Endometrial microvascular endothelial cells (primary cell): ENCODE data around the gene SPECC1. TPM values are rescaled to one million over a fixed set of nuclear protein-coding genes. Genes with fewer than 3 reads are reported as not detected.
"Not testable (repeated sequence)": the region's sequence is repeated elsewhere in the genome, so short reads cannot be mapped to it uniquely, and the experiment has no call there.

ENCODE experiments used
- in situ Hi-C: cut with HindIII; loops from 2 replicates; pipeline ENCODE4 v1.10.0; 2017; ENCODE audit warnings: low sequenced_read_pairs, low pct_unique_long_range_greater_than_20kb; ENCODE audit errors: inconsistent ontology term
- total RNA-seq: library from RNA; depleted of rRNA; stranded (reverse); fragments of >200 nt; gene quantifications from one replicate; pipeline ENCODE4 v1.2.3, GENCODE V29; 2015; ENCODE audit errors: inconsistent ontology term

The SPECC1 gene
- total RNA-seq, 1 donor from 2014 or later = 15.1 TPM

GRCh38 chr17:20239776-20240175, 230.6 kb downstream of the SPECC1 start:
- in situ Hi-C loops = not testable (repeated sequence)

GRCh38 chr17:20241855-20242254, 232.7 kb downstream of the SPECC1 start:
- in situ Hi-C loops = no loop called here

DNA sequence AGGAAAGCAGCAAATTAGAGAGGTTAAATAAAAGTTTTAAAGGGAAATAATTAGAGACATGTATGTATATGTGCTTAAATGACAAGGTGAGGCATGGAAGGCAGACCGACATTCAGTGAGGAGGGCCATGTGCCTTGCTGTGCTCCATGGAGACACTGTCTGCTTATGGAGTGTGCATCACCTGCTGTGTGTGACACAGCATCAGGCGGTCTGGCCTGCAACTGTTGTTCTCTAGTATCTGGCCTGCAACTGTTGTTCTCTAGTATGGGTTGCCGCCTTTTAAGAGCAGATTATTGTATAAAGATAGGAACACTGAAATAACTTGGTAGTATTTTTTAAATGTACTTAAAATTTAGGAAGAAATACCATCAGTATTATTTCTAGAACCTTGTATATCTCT, 233.1 kb downstream of the SPECC1 start:
- in situ Hi-C loops = no loop called here

DNA sequence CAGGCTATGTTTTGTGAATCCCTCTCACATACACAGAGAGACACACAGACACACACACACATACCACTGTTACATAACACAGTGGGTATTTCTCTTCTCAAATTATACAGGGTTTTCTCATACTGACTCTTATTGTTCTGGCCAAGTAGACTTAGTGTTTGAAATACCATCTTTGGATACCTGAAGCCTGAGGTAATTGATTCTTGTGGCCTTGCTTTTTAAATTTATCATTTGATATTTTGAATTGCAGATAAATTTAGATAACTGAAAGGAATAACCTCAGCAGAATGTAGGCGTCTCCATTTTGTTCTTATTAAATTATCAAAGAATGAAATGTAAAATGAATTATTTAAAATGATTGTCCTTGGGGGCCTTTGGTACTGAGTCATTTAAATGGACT, 234.4 kb downstream of the SPECC1 start:
- in situ Hi-C loops = no loop called here

- in situ Hi-C loops = no loop called here
These were observed 235.5 kb downstream of the SPECC1 start for GRCh38 chr17:20244671-20245070.

DNA sequence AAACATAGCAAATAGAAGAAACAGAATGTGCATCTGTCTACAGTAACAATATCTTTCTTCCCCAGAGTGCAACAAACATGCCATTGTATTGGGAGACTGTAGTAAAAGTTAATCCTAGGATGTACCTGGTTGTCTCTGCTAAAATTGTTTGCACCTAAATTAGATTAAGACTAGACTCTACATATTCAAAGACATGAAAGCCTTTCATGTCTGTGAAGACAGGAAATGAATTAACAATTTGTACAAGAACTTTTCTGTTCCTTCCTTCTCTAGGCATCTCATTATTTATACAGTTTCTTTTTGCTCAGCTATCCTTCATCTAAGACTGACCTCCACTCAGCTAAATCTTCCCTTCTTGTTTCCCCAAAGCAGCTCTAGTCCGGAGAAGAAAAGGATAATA, 237.5 kb downstream of the SPECC1 start:
- in situ Hi-C loops = no loop called here

DNA sequence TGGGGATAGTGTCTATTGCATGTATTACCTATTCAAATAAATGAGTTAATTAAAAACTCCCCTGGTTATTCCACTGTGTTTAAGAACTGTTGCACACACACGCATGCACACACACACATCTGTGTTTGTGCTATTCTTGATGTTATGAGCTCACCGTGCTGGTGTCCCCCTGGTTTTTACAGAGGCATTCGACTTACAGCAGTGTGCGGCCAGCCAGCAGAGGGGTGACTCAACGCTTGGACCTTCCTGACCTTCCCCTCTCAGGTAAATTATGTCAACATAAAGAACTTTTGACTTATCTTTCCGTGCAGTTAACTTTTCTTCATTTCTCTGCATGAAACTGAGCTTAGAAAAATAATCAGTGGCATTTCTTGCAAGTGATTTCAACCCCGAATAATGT, 244.2 kb downstream of the SPECC1 start:
- in situ Hi-C loops = no loop called here

- in situ Hi-C loops = no loop called here
These were observed 245.4 kb downstream of the SPECC1 start for GRCh38 chr17:20254541-20254940.

GRCh38 chr17:20256144-20256543, 247.0 kb downstream of the SPECC1 start:
- in situ Hi-C loops = no loop called here

DNA sequence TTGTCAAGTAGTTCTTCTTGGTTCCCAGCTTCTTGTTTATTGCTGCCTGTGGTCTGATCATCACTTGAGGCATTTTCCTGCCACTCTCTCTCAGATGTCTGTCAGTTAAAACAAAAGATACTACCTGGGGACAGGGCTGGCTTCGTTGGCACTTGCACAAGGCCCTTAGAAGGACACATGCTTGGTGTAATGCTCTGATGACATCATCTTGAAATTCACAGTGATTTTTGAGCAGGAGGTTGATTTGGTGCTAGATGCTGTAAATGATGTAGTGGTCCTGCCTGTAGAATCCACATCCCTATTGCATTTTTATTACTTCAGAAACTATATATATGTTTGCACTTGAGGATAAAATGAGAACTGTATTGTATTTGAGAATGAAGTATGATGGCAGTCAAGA, 247.8 kb downstream of the SPECC1 start:
- in situ Hi-C loops = no loop called here

DNA sequence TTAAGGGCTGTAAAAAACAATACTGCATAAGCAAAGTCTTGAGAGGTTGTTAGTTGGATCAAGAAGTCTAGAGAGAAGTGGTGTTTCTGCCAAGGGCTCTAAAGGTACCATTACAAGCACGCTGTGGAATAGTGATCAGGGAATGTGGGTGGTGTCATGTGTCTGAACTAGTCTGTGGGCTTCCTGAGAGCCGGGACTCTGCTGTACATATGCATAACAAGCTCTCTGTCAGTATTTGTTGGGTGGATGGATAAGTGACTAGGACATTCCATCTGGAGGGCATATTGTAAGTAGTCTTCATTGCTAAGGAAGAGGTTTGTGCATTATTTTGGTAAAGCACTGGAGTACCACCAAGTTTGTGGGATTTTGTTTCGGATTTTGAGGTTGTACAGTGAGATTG, 248.6 kb downstream of the SPECC1 start:
- in situ Hi-C loops = no loop called here

DNA sequence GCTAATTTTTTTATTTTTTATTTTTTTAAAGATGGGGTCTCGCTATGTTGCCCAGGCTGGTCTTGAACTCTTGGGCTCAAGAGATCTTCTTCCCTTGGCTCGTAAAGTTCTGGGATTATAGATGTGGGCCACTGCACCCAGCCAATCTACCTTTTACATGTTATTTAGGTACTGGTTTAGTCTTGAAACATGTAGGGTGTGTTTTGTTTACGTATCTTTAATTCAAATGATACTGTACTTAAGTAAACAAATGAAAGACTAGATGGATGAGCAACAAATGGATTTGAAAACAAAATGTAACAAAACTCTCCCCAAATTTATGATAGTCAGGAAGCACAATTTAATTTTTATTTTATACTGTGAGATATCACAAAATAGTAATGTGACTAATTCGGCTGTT, 250.5 kb downstream of the SPECC1 start:
- in situ Hi-C loops = no loop called here

DNA sequence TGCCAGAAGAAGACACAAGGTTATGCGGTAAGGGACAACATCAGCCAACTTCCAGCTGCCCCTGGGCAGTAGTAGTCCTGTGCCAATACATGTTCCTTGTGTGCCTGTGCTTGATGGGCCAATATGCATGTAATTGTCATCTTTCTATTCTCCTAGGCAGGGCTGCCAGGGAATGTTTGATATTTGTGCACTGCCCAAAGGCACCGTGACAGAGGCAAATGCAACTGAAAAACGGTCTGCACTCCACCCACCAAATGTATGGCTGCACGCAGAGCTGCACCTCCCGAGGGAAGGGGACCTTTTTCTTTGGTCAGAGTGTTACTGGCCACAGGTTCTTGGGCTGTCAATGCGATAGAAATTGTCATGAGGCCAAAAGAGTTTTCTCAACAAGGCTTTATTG, 251.1 kb downstream of the SPECC1 start:
- in situ Hi-C loops = no loop called here

DNA sequence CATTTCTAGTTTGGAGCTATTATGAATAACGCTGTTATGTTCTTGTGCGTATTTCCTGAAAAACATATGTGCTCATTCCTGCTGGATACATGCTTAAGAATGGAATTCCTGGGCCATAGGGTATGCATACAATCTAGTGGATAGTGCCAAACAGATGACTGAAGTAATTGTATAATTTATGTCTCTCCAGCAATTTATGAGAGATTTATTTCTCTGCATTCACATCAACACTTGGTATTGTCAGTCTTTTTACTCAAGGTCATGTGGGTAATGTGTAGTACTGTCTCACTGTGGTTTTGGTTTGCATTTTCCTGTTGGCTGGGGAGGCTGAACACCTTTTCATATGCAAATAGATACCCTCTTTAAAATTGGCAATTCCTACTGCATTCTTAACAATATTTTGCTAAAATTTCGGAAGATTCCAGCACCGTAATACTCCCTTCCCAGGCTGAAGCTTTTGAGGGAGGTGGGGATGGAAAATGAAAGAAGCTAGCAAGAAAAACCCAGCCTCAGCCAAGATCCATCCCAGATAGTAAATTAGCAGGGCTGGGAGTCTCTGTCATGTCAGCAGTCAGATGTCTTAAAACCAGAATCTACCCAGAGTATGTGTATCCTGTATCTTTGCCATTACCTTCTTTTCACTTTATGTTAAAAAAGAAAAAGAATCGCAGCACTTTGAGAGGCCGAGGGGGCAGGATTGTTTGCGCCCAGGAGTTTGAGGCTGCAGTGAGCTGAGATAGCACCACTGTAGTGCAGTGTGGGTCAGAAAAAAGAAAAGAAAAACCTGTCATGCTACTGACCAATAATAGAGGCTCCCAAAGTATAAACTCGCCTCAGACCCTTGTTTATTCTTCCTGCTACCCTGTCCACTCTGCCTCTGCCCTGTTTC, 253.3 kb downstream of the SPECC1 start:
- in situ Hi-C loops = no loop called here

- in situ Hi-C loops = not testable (repeated sequence)
These were observed 253.9 kb downstream of the SPECC1 start for GRCh38 chr17:20263115-20263433.

- in situ Hi-C loops = no loop called here
These were observed 254.4 kb downstream of the SPECC1 start for GRCh38 chr17:20263595-20263994.

DNA sequence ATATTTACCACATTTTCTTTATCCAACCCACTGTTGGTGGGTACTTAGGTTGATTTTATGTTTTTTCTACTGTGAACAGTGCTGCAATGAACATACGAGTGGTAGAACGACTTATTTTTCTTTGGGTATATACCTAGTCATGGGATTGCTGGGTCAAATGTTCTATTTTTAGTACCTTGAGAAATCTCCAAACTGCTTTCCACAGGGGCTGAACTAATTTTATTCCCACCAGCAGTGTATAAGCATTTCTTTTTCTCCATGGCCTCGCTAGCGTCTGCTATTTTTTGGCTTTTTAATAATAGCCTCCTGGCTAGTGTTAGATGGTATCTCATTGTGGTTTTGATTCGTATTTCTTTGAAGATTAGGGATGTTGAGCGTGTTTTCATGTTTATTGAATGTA, 255.8 kb downstream of the SPECC1 start:
- in situ Hi-C loops = no loop called here

- in situ Hi-C loops = no loop called here
These were observed 257.8 kb downstream of the SPECC1 start for GRCh38 chr17:20266806-20267458.

GRCh38 chr17:20267459-20267842, 258.3 kb downstream of the SPECC1 start:
- in situ Hi-C loops = no loop called here

DNA sequence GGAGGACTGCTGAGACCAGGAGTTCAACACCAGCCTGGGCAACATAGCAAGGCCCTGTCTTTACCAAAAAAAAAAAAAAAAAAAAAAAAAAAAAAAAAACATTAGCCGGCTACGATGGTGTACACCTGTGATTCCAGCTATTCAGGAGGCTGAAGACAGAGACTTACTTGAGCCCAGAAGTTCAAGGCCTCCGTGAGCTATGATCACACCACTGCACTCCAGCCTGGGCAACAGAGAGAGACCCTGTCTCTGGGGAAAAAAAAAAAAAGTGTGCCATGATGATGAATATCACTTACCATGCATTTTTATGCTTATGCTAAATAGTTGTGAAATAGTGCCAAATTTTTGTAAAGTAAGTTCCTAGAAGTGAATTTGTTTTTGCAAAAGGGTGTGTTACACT, 261.2 kb downstream of the SPECC1 start:
- in situ Hi-C loops = no loop called here
